NCI-H526 (cell line): ENCODE results near the gene IQCE.
"Not testable (repeated sequence)": the region's sequence is repeated elsewhere in the genome, so short reads cannot be mapped to it uniquely, and the experiment has no call there.

Experiments
- DNase-seq, 2 experiments: peaks; one replicate each; lab custom pipeline; 2025; lab: John Stamatoyannopoulos, UW

The IQCE gene

DNA sequence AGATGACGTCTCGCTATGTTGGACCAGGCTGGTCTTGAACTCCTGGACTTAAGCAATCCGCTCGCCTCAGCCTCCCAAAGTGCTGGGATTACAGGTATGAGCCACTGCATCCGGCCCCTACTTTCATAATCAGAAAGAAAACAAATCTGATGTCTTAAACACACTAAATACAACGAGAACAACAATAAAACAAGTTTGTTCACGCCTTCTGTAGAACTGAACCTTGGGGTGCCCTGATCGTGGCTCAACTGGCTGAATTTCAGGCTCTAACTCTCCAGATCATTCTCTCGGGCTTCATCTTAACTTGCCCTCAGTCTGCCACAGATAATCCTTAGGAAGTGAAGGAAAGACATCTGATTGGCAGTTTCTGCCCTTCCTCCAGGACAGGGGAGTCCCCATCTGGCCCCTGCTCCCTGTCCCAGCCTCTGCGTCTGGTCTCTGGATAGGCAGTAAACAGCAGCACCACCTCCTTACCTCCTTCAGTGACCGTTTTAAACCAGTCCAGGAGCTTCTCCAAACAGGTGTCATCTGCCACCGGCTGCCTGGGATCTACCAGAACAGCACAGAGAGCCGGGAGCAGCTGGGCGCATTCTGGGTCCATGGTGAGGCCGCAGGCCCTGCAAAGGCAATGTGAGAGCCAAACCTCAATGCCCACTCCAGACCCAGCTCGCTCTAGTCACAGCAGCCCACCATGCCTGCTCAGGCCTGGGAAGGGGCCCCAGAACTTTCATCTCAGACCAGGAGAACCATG, 4.8 kb upstream of the IQCE start:
- peak in 1 of 2 experiments; percentile 61 for DNase-seq

- DNase-seq = no peak
Observed at GRCh38 chr7:2554661-2555111, 4.1 kb upstream of the IQCE start.

GRCh38 chr7:2555121-2556052, 3.4 kb upstream of the IQCE start, which contains the start of gene BRAT1:
Gene BRAT1, minus strand, starts transcription at chr7:2555524. Its CDS starts 1,093 bp downstream, at chr7:2554431.
- peak; percentile 88 to 97 for DNase-seq

GRCh38 chr7:2559283-2559950, 638 bp downstream of the IQCE start:
- DNase-seq = peak; percentile 24 to 60

GRCh38 chr7:2563955-2564354, 5.2 kb downstream of the IQCE start:
- not testable (repeated sequence) for DNase-seq

GRCh38 chr7:2564970-2565540, 6.3 kb downstream of the IQCE start:
- DNase-seq = no peak

DNA sequence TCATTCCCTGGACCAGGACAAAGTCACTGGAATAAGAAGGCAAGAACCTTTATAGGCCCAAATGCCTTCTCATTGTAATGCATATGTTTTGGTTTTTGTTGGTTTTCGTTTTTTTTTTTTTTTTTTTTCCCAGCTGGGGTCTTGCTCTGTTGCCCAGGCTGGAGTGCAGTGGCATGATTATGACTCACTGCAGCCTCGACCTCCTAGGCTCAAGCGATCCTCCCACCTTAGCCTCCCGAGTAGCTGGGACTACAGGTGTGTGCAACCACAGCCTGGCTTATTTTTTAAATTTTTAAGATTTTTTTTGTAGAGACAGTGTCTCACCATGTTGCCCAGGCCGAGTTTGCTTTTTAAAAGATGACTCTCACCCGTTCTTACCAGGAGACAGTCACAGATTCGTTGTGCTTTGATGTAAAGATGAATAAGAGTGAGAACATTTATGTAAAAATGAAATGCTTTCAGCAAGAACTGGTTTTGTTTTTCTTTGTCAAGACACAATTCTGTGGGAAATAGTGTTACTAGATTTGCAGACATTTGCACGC, 7.6 kb downstream of the IQCE start:
- DNase-seq = no peak

DNA sequence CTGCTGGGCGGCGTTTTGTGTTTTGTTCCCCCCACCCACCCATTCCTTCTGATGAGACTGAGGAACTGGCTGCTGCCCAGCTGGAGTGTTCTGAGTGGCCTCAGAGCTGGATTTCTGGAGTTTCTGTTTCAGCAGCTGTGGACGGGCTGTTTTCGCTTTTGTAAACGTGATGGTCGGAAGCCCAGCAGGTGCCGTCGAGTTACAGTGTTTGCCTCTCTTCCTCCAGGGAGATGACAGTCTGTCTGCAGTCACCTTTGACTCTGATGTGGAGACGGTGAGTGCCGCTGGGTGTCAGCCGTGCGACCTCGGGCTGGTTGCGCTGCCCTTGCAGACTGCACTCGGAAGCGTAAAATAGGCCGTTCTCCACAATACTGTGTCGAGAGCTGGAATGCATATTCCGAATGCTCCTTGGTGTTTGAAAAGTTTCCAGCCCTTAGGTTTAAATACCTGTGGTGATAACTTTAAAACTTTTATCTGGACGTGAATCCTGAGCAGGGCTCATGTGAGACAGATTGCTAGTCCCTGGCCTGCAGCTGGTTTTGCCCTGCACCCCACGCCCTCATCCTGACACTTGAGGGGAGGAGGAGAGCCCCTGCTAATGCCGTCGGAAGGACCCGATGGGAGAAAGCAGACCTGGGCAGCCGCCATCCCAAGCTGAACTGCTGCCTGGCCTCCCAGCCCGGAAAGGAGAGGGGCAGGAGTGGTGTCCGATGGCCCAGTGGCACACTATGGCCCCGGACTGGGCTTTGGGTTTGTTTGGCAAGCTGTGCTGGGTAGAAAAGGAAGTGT, 8.3 kb downstream of the IQCE start:
- no peak for DNase-seq

GRCh38 chr7:2567679-2568278, 9.0 kb downstream of the IQCE start:
- DNase-seq = peak in 1 of 2 experiments; percentile 34

- DNase-seq = no peak
Observed at GRCh38 chr7:2568521-2569223, 9.9 kb downstream of the IQCE start.

DNA sequence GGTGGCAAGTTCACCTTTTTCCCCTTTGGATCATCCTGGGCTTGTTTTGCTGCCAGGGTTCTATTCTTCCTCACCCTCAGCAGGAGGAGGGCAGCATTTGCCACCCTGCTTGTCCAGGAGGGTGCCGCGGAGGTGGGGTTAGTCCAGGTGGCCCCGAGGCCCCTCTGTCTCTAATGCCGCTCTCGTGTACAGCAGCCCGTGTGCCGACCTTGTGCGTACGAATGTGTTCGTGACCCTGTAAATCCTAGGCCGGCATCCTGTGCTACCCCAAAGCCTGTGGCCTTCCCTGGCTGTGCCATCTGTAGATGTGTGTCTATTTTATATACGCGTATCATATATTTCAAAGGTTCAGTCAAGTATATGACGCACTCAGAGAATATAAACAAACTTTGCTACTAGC, 10.6 kb downstream of the IQCE start:
- DNase-seq = no peak

GRCh38 chr7:2570021-2570420, 11.2 kb downstream of the IQCE start:
- DNase-seq = no peak

- DNase-seq = no peak
Observed at GRCh38 chr7:2571409-2571808, 12.6 kb downstream of the IQCE start.

DNA sequence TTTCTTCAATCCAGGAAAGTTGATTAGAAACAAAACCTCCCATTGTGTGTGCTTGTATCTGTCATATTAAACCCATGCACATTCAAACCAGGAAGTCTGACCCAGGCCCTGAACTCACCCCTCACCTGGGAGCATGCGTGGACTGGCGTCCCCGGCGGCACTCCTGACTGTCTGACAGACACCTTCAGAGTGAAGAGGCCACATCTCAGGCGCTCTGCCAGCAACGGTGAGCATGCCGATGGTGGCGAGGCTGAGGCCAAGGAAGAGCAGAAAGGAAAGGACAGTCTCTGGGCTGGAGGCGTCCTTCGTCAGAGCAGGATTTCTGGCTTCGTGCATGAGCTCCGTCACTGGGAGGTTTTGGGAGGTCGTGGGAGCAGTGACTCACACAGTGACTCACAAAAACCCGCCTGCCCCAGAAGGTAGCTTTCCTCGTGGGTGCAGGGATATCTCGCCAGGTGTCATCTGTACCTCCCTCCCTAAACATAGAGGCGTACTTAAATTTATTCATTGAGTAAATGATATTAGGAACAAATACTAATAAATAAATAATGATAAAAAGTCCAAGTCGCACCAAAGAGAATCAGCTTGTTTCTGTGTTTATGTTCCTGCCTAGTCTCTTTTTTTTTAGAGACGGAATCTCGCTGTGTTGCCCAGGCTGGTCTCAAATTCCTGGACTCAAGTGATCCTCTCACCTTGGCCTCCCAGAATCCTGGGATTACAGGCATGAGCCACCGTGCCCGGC, 13.5 kb downstream of the IQCE start:
- DNase-seq = peak in 1 of 2 experiments; percentile 58

- no peak for DNase-seq
Observed at GRCh38 chr7:2573761-2574160, 15.0 kb downstream of the IQCE start.

GRCh38 chr7:2575046-2575732, 16.4 kb downstream of the IQCE start:
- no peak for DNase-seq

GRCh38 chr7:2575733-2576340, 17.1 kb downstream of the IQCE start:
- DNase-seq = no peak
